Epithelial cell of esophagus (primary cell): Measurements from ENCODE around the gene ARMC9.

Experiments used
- DNase-seq: peaks from one replicate; pipeline ENCODE4 v3.0.0; 2010; ENCODE audit warnings: low read depth
- H3K4me3 ChIP-seq: 2 replicates; pipeline ENCODE4 v1.5.1; 2011; ENCODE audit warnings: mild to moderate bottlenecking, low read length, control low read depth
- CTCF ChIP-seq: IDR thresholded peaks from 2 replicates; pipeline ENCODE4 v1.5.1; 2011; ENCODE audit warnings: low read depth, mild to moderate bottlenecking, low read length, control low read depth, inconsistent platforms; ENCODE audit not compliant: insufficient read depth; ENCODE audit errors: missing control alignments

Gene ARMC9

GRCh38 chr2:231198291-231199173 is at the start of gene ARMC9:
Gene ARMC9, plus strand, starts transcription at chr2:231198631. Its CDS starts 7,608 bp downstream, at chr2:231206239.
- peak; percentile 78 for DNase-seq
- H3K4me3 ChIP-seq: peak within 1 kb of the TSS; percentile 94
- no peak for TF ChIP-seq CTCF

GRCh38 chr2:231152800-231153557 is 45.5 kb upstream of the ARMC9 start:
- no peak for DNase-seq
- H3K4me3 ChIP-seq: no peak overlapping the region
- TF ChIP-seq CTCF: no peak

GRCh38 chr2:231159306-231159705 is 39.1 kb upstream of the ARMC9 start:
- TF ChIP-seq CTCF: no peak
- no peak for DNase-seq

GRCh38 chr2:231160701-231161100 is 37.7 kb upstream of the ARMC9 start:
- TF ChIP-seq CTCF: no peak
- no peak overlapping the region for H3K4me3 ChIP-seq
- no peak for DNase-seq

More at GRCh38 chr2:231159306-231159705, 39.1 kb upstream of the ARMC9 start:
- H3K4me3 ChIP-seq: no peak overlapping the region

GRCh38 chr2:231161252-231161839 is 37.1 kb upstream of the ARMC9 start:
- no peak for TF ChIP-seq CTCF

GRCh38 chr2:231161877-231162329 is 36.5 kb upstream of the ARMC9 start:
- H3K4me3 ChIP-seq: no peak overlapping the region
- DNase-seq: no peak
- no peak for TF ChIP-seq CTCF

More at GRCh38 chr2:231161252-231161839, 37.1 kb upstream of the ARMC9 start:
- H3K4me3 ChIP-seq: no peak overlapping the region
- DNase-seq: no peak
